Lung (tissue), 12 donors: Measurements from ENCODE around the gene WNK1. TPM values are rescaled to one million over a fixed set of nuclear protein-coding genes. Genes with fewer than 3 reads are reported as not detected.

Experiments used
- ATAC-seq: fragments of 200-7000 bp; cut with Tn5 transposase; one replicate; pipeline ENCODE4 v1.9.1; 2020; ENCODE audit warnings: moderate number of reproducible peaks; ENCODE audit not compliant: insufficient read depth, low FRiP score
- DNase-seq, 3 donors: peaks; one replicate each; pipeline ENCODE4 v3.0.0-alpha.2; 2013 to 2017
- H3K27ac ChIP-seq, 2 donors: one replicate each; pipeline ENCODE4 v1.5.1; 2013; ENCODE audit warnings: mild to moderate bottlenecking in 2 of 2, moderate library complexity in 2 of 2, control low read depth in 1 of 2, inconsistent platforms in 1 of 2, low read depth in 1 of 2, low read length in 1 of 2
- H3K27me3 ChIP-seq, 3 donors: one replicate each; pipeline ENCODE4 v1.5.1; 2013; ENCODE audit warnings: low read length in 2 of 3; ENCODE audit not compliant: control insufficient read depth in 3 of 3, insufficient read depth in 3 of 3
- H3K36me3 ChIP-seq, 4 donors: one replicate each; pipeline ENCODE4 v1.5.1; 2013; ENCODE audit warnings: low read length in 4 of 4, mild to moderate bottlenecking in 1 of 4, moderate library complexity in 1 of 4; ENCODE audit not compliant: control insufficient read depth in 4 of 4, insufficient read depth in 4 of 4
- H3K4me1 ChIP-seq, 5 donors: one replicate each; pipeline ENCODE4 v1.5.1; 2013; ENCODE audit warnings: low read length in 5 of 5, mild to moderate bottlenecking in 2 of 5, moderate library complexity in 1 of 5; ENCODE audit not compliant: control insufficient read depth in 5 of 5, insufficient read depth in 5 of 5
- H3K4me3 ChIP-seq: one replicate; pipeline ENCODE4 v1.5.1; 2013; ENCODE audit warnings: mild to moderate bottlenecking, control low read depth, moderate library complexity
- H3K9ac ChIP-seq, 2 donors: one replicate each; pipeline ENCODE4 v1.5.1; 2013; ENCODE audit warnings: low read length in 2 of 2, control low read depth in 1 of 2; ENCODE audit not compliant: insufficient read depth in 1 of 2
- H3K9me3 ChIP-seq, 4 donors: one replicate each; pipeline ENCODE4 v1.5.1; 2013; ENCODE audit warnings: low read length in 3 of 4, mild to moderate bottlenecking in 1 of 4, moderate library complexity in 1 of 4; ENCODE audit not compliant: control insufficient read depth in 4 of 4, insufficient read depth in 3 of 4
- CTCF ChIP-seq: IDR thresholded peaks from 2 replicates; pipeline ENCODE4 v1.5.1; 2012; ENCODE audit warnings: mild to moderate bottlenecking; ENCODE audit errors: control extremely low read depth, extremely low read depth
- WGBS, 2 donors: extraction: QIAGEN DNeasy Blood & Tissue Kit; methylation state at CpG; one replicate each; pipeline ENCODE4 v1.1.7; 2013; 5-methylcytosine and 5-hydroxymethylcytosine counted together
- polyA plus RNA-seq, 2 donors: library from polyadenylated mRNA; stranded (reverse); fragments of 200-250 nt; gene quantifications; one replicate each; pipeline ENCODE4 v1.2.1, GENCODE V29; 2013
- total RNA-seq, 2 donors: library from RNA; depleted of rRNA in 1 of 2; stranded (reverse); fragments of >200 nt in 1 of 2; gene quantifications; one replicate each; pipeline ENCODE4 v1.2.1, GENCODE V29; 2014 to 2021
- donor health status: control.
- donor health status: control.
- donor health status: Bipolar disorder and iron deficiency.
- donor health status: healthy.
- donor health status: DM: yes; HTN: yes; CAD: no.

Gene WNK1
- total and polyA plus RNA-seq, 4 donors = 23.1 to 269 (median 128) TPM

- H3K9me3 ChIP-seq = no peaks in the 10 kb centered on the region
- DNase-seq = no peak
- no peaks in the 10 kb centered on the region for H3K36me3 ChIP-seq
- WGBS, 2 donors = 59 to 69% methylated on average over 6 of the region's 6 CpGs
- no peak overlapping the region for H3K9ac ChIP-seq
- no peaks in the 10 kb centered on the region for H3K27me3 ChIP-seq
- H3K4me3 ChIP-seq = no peak overlapping the region
- peak overlapping the region in 1 of 2 donors; percentile 76 for H3K27ac ChIP-seq
- ATAC-seq = no peak
- TF ChIP-seq CTCF = no peak
- H3K4me1 ChIP-seq = peaks cover 0 to 5% (median 0%) of the 10 kb centered on the region in 5 donors
Measured at GRCh38 chr12:724194-724855, 28.1 kb upstream of the WNK1 start.

GRCh38 chr12:725076-725475 lies 27.3 kb upstream of the WNK1 start:
- DNase-seq = no peak
- H3K4me3 ChIP-seq = no peak overlapping the region
- 92 to 100% methylated on average over 2 of the region's 2 CpGs for WGBS, 2 donors
- H3K9ac ChIP-seq = no peak overlapping the region
- no peaks in the 10 kb centered on the region for H3K9me3 ChIP-seq
- H3K27ac ChIP-seq = no peak overlapping the region
- H3K4me1 ChIP-seq = peaks cover 0 to 5% (median 0%) of the 10 kb centered on the region in 5 donors
- TF ChIP-seq CTCF = no peak
- no peaks in the 10 kb centered on the region for H3K36me3 ChIP-seq
- H3K27me3 ChIP-seq = no peaks in the 10 kb centered on the region
- no peak for ATAC-seq

- DNase-seq (no peak), ATAC-seq (no peak)
- Histone ChIP-seq H3K27ac (peak overlapping the region in 1 of 2 donors; percentile 82), H3K9ac (no peak overlapping the region), H3K4me3 (no peak overlapping the region), H3K4me1 (peaks cover 0 to 5% (median 0%) of the 10 kb centered on the region in 5 donors), H3K27me3 (no peaks in the 10 kb centered on the region), H3K9me3 (no peaks in the 10 kb centered on the region), H3K36me3 (no peaks in the 10 kb centered on the region)
- TF ChIP-seq CTCF = no peak
- WGBS, 2 donors = 52 to 62% methylated on average over 5 of the region's 5 CpGs
Measured at GRCh38 chr12:726281-727140, 25.9 kb upstream of the WNK1 start.
